SK-N-SH treated with all-trans-retinoic acid at 6 μM for 48 hours (cell line): Measurements from ENCODE around the gene GARS1.

Experiments used
- CSDC2 ChIP-seq: fragments of 250-450 bp; sonication (Bioruptor Pico); IDR thresholded peaks from 2 replicates; pipeline ENCODE4 v1.5.0; 2020; ENCODE audit warnings: mild to moderate bottlenecking, moderate library complexity
- RARB ChIP-seq: fragments of 250-450 bp; sonication (Bioruptor Pico); IDR thresholded peaks from 2 replicates; pipeline ENCODE4 v1.8.0; 2021; ENCODE audit warnings: mild to moderate bottlenecking, moderate library complexity
- ZFP3 ChIP-seq: fragments of 250-450 bp; sonication (Bioruptor Pico); IDR thresholded peaks from 2 replicates; pipeline ENCODE4 v1.5.0; 2020; ENCODE audit warnings: mild to moderate bottlenecking, moderate library complexity
- ZFP30 ChIP-seq: fragments of 450-650 bp; formaldehyde crosslinking; IDR thresholded peaks from 2 replicates; pipeline ENCODE4 v1.5.0; 2022; ENCODE audit warnings: mild to moderate bottlenecking, moderate library complexity
- TF ChIP-seq, protein P1 (sequence below): fragments of 250-450 bp; sonication (Bioruptor Pico); IDR thresholded peaks from 2 replicates; pipeline ENCODE4 v1.8.0; 2020; ENCODE audit warnings: mild to moderate bottlenecking, moderate library complexity, borderline replicate concordance
- TF ChIP-seq, protein P2 (sequence below): fragments of 250-450 bp; sonication (Bioruptor Pico); IDR thresholded peaks from 2 replicates; pipeline ENCODE4 v1.5.0; 2020; ENCODE audit warnings: mild to moderate bottlenecking, moderate library complexity

DNA sequence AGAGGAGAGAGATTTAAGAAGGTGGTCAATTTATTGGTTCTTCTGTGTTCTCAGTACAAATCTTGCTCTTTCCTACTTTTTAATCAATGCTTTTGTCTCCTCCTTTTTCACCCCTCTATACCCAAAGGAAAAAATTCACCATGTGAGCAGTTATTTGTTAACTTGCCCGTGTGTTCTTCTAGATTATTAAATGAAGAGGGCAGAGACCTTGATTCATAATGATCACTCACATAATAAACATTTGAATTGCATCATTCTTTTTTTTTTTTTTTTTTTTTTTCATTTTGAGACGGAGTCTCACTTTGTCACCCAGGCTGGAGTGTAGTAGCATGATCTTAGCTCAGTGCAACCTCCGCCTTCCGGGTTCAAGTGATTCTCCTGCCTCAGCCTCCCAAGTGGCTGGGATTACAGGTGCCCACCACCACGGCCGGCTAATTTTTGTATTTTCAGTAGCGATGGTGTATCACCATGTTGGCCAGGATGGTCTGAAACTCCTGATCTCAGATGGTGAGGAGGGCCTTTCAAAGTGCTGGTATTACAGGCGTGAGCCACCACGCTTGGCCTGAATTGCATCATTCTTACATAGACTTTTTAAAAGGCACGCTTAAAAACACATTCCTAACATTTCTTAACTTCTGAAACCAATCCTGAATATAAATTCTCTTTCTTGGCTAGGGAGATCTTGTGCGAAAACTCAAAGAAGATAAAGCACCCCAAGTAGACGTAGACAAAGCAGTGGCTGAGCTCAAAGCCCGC, 3.6 kb downstream of the GARS1 start:
- TF ChIP-seq, protein P1, sequence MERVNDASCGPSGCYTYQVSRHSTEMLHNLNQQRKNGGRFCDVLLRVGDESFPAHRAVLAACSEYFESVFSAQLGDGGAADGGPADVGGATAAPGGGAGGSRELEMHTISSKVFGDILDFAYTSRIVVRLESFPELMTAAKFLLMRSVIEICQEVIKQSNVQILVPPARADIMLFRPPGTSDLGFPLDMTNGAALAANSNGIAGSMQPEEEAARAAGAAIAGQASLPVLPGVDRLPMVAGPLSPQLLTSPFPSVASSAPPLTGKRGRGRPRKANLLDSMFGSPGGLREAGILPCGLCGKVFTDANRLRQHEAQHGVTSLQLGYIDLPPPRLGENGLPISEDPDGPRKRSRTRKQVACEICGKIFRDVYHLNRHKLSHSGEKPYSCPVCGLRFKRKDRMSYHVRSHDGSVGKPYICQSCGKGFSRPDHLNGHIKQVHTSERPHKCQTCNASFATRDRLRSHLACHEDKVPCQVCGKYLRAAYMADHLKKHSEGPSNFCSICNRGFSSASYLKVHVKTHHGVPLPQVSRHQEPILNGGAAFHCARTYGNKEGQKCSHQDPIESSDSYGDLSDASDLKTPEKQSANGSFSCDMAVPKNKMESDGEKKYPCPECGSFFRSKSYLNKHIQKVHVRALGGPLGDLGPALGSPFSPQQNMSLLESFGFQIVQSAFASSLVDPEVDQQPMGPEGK: no peak
- TF ChIP-seq ZFP3 (CRISPR knock-in tag) (no peak), ZFP30 (CRISPR knock-in tag) (no peak), RARB (no peak), CSDC2 (CRISPR knock-in tag) (no peak)
- TF ChIP-seq, protein P2, sequence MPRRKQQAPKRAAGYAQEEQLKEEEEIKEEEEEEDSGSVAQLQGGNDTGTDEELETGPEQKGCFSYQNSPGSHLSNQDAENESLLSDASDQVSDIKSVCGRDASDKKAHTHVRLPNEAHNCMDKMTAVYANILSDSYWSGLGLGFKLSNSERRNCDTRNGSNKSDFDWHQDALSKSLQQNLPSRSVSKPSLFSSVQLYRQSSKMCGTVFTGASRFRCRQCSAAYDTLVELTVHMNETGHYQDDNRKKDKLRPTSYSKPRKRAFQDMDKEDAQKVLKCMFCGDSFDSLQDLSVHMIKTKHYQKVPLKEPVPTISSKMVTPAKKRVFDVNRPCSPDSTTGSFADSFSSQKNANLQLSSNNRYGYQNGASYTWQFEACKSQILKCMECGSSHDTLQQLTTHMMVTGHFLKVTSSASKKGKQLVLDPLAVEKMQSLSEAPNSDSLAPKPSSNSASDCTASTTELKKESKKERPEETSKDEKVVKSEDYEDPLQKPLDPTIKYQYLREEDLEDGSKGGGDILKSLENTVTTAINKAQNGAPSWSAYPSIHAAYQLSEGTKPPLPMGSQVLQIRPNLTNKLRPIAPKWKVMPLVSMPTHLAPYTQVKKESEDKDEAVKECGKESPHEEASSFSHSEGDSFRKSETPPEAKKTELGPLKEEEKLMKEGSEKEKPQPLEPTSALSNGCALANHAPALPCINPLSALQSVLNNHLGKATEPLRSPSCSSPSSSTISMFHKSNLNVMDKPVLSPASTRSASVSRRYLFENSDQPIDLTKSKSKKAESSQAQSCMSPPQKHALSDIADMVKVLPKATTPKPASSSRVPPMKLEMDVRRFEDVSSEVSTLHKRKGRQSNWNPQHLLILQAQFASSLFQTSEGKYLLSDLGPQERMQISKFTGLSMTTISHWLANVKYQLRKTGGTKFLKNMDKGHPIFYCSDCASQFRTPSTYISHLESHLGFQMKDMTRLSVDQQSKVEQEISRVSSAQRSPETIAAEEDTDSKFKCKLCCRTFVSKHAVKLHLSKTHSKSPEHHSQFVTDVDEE: no peak
